SHP77 treated with DMSO at 0.1 percent for 48 hours (cell line): ENCODE data around the gene MAPK14.

ENCODE experiments used
- DNase-seq: peaks from one replicate; lab custom pipeline; 2025; lab: John Stamatoyannopoulos, UW

MAPK14 gene

DNA sequence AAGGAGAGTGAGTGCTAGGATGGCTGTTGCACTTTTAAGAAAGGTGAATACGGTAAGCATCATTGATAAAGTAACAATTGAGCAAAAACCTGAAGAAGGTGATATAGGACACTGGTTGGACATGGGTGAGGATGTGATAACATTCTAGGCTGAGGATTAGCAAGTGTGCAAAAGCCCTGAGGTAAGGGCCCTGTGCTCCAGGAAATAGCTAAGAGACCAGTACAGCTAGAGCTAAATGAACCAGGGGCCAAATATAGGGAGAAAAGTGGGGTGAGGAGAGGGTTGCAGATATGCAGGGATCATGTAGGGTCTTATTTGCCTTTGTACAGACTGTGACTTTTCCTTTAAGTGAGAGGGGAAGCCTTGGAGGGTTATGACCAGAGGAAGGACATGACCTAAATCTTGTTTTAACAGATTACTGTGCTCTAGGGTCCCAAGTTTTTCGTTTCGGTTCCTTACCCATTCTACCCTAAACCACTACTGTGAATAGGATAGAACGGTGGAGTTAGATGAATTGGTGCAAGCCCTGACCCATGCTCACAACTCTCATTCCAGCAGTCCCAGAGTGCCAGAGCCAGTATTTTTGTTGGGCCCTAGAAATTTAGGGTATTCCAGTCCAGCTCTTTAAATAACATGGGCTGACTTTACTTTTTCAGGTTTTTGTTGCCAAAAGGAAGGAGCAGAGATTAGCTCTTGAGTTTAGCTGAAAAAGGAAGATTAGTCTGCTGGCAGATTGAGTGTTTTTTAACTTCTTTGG lies 10.7 kb downstream of the MAPK14 start:
- no peak for DNase-seq

DNA sequence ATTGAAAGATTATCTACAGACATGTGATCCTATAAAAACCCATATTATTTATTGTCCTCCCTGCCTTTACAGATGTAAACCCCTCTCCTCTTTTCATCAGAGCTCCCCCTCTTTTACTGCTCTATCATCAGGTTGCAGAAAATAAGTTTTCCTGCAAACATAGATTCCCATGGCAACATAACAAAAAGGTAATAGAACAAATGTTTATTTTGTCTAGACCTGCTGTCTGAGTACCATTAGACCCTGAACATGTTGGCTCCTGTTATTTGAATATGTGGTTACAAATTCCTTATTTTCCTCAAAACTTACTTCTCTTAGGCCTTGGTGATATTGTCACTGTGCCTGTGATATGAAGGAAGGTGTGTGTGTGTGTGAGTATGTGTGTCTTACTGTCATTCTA lies 11.5 kb downstream of the MAPK14 start:
- DNase-seq, result no peak

DNA sequence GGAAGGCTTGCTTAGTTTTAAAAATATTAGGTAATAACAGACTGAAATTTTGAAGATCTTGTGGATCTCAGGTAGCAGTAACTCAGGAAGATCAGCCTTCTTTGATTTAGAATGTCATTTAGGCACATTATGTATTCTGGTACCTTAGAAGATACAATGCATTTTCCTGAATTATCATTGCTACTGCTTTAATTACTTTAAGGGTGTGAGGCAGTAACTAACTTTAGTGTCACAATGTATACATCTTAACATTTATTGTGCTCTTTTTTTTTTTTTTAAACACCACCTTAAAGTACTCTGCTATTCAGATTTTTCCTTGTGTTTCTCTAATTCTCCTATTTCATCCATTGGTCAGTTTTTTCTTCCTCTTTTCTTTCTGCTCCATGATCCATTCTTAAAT lies 13.3 kb downstream of the MAPK14 start:
- no peak for DNase-seq

DNA sequence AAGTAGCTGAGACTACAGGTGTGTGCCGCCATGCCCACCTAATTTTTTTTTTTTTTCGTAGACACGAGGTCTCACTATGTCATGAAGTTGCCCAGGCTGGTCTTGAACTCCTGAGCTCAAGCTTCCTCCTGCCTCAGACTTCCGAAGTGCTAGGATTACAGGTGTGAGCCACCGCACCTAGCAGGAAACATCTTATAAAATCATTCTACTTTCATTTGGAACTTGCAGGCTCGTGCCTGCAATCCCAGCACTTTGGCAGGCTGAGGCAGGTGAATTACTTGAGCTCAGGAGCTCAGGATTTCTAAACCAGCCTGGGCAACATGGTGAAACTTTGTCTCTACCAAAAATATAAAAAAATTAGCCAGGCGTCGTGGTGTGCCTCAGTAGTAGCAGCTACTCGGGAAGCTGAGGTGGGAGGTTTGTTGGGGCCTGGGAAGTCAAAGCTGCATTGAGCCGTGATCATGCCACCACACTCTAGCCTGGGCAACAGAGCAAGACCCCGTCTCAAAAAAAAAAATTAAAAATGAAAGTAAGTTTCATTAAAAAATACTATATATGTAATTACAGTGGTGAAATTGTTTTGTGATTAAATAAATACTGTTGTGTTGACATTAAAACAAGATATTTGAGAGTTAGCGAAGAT lies 15.1 kb downstream of the MAPK14 start:
- DNase-seq, result no peak

DNA sequence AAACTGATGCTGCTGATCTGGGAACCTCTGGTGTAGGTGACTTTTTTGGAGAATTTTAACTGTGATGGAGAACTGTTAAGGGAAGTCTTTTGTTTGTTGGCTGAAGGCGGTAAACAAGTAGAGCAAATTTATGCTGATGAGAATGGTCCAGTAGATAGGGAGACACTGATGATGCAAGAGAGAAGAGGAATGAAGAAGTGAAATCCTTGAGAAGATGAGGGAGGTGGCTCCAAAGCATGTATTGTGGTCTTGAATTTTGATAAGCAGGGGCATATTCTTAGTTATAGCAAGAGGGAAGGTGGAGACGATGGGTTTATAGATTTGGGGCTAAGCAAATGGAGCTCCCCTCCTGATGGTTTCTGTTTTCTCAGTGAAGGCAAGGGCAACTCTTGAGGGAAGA lies 22.0 kb downstream of the MAPK14 start:
- no peak for DNase-seq

DNA sequence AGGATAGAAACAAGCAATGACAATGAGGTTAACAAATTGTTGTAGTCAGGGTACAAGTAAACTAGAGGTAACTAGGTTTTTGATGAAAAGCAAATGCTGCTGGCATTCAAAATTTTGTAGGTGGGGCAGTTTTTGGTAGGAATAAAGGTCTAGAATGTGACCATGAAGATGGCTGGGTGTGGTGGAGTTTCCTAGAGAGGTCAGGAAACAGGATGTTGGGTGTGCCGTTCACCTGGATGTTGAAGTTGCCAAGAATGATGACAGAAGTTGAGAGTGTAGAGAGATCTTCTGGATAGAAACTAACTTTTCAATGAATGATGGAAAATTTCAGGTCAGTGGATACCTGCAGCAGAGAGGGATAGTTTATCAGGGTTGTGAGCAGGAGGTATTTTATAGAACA lies 22.7 kb downstream of the MAPK14 start:
- no peak for DNase-seq

DNA sequence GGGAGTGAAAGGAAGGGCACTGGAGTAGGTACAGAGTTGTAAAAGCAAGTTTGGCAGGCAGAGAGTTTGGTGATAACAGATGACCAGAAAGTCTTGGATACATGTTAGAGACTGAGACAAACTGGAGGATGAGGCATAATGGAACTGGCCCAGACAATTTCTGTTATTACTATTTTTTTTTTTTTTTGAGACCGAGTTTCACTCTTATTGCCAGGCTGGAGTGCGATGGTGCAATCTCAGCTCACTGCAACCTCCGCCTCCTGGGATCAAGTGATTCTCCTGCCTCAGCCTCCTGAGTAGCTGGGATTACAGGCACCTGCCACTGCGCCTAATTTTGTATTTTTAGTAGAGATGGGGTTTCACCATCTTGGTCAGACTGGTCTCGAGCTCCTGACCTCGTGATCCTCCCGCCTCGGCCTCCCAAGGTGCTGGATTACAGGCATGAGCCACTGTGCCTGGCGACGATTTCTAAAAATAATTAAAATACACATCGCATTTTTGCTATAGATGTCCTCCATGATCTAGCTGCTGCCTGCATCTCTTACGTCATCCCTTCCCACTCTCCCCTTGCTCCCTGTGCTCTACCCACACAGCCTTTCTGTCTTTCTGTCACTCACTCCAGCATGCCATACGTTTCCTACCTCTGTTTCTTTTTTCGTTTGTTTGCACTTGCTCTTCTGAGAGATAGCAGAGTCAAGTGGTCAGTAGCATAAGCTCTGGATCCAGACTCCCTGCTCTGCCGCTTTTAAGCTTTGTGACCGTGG lies 23.5 kb downstream of the MAPK14 start:
- DNase-seq, result no peak

DNA sequence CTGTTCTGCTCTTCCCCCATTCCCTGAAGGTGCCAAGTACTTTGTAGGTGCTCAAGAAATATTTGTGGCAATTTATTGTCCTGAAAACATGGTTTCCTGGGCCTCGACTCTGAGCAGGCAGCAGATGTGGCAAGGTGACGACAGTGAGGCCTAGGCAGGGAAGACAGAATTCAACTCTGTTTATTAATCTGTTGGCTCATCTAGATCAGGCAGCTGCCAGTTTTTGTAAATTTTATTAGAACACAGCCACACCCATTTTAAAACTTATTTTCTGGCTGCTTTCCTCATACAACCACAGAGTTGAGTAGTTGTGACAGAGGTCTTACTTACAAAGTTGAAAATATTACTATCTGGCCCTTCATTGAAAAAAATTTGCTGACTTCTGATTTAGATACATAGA lies 24.5 kb downstream of the MAPK14 start:
- no peak for DNase-seq

DNA sequence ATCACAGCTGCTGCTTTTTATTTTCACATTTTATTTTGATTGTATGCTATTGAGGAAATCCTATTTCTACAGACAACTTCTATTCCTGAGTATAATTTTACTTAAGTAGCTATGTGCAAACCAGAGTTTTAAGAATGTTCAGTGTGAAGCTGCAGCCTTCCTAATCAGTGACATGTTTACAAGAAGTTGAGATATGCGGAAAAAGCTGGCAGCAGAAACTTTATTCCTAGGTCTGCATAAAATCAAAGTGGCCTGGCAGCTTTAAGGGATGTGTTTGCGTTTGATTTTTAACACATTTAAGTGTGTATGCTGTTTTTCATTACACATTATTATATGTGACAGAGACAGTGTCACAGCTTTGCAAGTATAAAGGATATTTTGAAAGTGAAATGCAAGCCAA lies 26.3 kb downstream of the MAPK14 start:
- DNase-seq, result no peak

DNA sequence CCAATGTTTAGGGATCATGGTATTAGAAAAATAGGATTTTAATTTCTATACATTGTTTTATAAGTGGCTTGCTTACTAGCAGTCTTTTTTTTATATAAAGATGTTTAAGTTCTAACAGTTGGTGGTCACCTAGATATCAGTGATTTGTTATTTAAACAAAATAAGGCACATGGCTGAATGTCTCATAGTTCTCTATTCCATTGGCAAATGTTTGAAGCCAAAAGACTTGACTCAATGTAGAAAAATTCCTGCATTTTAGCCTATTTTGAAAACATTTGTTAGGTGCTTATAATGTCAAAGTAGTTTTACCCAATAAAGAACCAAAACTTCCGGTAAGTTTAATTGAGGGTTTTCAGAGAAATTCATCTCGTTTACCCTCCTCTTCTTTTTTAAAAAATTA lies 26.8 kb downstream of the MAPK14 start:
- no peak for DNase-seq

DNA sequence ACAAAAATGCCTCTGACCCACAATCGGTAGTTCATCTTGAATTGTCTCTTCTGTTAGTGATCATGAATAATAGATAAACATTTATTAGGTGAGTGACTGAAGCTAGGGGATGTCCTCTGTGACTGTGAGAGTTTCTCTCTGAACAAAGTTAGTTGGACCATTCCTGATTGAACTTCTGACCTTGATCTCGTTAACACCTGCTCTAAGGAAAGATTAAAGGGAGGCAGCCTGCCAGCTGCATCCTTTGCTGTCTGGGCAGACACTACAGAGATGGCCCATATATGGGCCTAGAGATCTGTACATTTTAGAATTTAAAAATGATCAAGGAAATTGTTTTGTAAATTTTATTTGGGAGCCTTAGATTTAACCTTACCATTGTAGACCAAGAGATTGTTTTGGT lies 27.3 kb downstream of the MAPK14 start:
- no peak for DNase-seq

DNA sequence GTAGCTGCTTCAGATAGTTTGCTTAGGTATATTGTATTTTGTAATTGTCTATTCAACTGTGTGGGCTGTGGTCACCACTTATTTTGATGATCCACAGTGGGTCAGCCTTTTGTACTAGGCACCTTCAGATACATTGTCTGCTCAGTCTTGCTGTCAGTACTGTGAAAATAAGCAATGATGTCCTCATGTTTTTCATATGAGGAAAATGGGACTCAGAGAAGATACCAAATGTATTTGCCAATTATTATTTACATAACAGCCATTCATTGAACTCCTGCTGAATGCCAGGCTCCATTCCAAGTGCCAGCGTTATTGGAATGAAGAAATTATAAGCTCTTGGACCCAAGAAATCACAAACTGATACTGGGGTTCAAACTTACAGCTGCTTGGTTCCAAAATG lies 28.6 kb downstream of the MAPK14 start:
- DNase-seq, result no peak

DNA sequence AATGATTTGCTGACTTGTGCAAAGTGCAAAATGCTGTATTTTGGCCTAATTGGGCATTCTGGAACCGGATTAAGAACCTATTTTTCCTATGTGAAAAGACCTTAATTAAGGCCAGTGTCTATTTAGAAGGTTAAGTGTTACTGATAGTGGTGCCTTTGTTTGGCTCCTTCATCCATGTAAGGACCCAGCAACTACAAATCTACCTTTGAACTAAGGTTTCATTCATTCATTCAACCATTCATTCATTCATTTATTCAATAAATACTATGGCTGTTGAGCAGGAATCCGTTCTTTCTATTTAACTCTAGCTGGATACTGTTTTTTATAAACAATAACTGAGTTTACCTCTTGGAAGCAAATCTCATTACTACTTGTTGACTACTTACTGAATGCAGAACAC lies 33.6 kb downstream of the MAPK14 start:
- DNase-seq, result no peak

DNA sequence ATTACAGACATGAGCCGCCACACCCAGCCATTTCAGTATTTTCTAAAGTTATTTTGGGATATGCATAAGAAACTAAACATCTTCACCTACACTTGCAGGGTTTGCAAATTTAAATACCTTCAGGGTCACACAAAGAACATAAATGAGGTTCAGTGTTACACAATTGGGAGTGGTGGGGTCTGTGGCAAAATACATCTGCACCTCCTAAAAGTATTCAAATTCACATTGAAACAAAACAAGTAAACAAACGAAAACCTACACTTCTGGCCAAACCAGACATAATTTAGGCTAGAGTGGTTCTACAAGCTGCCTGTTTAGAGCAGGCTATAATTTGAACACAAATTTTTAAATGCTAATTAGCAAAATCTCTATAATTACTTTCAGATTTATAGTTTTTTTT lies 34.6 kb downstream of the MAPK14 start:
- no peak for DNase-seq

DNA sequence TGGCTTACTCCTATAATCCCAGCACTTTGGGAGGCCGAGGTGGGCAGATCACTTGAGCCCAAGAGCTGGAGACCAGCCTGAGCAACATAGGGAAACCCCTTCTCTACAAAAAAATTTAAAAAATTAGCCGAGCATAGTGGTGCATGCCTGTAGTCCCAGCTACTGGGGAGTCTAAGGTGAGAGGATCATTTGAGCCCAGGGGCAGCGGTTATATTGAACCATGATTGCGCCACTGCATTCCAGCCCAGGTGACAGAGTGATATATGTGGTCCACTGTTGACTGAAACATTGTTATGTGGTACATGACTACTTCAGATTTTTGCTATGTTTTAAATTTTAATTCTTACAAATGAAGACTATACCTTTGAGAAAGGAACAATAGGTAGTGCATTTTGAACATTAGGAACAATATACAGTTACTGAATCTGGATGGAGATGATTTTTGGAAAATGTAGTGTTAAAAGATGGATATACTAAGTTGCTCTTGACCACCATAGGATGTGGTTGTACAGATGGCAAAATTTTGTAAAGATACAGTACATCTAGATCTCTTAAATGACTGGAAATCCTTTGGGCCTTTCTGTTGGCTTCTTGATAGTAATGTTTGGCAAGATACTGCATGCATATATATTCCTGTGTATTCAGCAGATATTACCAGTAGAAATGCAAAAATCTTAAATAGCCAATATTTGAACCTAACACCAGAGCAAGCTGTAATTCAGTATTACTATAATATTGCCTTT lies 35.9 kb downstream of the MAPK14 start:
- no peak for DNase-seq

DNA sequence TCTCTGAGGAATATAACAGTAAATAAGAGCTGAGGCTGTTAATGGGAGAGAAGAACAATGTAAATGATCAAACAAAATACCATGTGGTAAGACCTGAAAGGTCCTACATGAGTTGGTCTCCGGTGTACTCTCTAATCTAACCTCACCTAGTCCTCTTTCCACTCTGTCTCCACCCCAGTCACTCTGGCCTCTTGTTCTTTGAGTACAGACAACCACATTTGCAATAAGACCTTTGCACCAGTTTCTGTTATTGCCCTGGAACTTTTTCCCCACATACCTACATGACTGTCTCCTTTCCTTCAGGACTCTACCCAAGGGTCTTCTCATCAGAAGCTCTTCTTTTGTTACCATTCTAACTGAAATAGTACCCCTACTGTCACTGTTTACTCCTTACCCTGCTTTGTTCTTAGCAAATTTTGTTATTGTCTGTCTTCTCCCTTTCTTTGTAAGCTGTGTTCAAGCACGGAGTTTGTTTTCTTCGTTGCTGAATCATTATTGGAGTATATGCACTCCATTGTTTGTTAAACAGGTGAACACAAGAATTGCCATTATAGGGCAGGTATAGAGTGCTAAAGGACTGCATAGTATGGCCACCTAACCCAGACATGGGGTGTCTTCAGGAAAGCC lies 37.3 kb downstream of the MAPK14 start:
- DNase-seq, result no peak

DNA sequence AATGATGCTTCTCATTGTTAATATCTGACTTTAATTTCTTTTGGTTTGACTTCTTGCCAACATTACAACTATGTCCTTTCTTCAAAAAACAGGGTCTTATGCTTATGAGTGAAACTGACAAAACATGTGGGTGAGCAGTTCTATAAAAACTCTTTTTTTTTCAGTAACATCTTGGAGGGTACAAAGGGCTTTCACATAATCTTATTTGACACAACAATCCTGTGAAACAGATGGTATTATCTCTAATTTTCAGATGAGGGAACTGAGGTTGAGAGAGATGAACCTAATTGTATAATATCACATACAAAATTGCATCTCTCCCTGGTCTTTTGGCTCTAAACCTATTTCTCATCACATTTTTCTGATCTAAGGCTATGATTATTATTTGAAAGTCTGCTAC lies 38.3 kb downstream of the MAPK14 start:
- DNase-seq, result no peak

DNA sequence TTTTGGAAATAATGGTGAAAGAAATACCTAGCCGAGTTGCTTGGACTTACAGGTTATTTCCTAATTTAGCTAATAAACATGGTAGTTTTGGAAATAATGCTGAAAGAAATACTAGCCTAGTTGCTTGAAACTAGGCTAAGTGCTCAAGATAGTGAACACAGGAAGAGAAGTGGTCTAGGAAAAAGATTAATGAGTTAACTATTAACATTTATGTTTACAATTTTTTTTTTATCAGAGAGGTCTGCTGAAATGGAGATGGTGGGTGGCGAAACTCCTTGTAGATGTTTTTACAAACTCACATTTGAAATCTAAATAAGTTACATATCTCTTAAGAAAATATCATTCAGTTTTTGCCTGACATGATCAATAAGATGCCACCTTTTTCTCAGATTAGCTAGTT lies 39.2 kb downstream of the MAPK14 start:
- DNase-seq, result no peak

DNA sequence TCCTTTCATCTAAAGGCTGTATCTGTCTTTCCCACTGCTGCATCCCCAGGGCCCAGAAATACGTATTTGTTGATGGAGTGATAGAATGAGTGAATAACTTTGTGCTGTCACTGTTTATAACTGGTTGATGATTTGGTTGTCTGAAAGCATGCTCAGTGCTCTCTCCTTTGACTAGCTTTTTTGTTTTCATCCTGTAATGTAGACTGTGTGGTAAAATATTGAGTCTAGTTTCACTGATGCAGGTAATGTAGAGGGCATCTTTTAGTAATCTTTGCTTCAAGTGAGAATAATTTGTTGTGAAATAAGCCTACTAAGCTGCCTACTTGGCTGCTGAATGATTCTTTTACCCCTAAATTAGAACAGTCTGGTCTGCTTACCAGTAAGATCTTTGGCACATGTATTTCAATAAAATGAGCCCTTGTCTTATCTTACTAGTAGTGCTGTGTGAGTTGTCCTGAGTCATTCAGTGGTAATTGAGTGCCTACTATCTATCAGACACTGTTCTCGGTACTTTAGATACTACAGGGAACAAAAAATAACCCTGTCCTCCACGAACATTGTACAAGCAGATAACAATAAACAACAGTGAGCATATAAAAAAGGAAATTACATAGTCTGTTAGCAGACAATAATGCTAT lies 39.9 kb downstream of the MAPK14 start:
- no peak for DNase-seq

DNA sequence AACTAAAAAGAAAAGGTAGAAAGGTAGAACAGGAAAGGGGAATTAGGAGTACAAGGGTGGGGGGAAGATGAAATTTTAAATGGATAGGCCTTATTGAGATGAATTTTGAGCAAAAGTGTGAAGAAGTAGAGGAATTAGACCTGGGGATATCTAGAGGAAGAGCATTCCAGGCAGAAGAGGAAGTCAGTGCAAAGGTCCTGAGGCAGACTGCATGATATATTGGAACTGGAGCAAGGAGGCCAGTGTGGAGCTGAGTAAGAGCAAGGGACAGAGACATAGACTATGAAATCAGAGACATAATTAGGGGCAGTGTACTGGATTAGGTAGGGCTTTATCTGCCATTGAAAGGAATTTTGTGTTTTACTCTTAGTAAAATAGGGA lies 40.4 kb downstream of the MAPK14 start:
- no peak for DNase-seq

DNA sequence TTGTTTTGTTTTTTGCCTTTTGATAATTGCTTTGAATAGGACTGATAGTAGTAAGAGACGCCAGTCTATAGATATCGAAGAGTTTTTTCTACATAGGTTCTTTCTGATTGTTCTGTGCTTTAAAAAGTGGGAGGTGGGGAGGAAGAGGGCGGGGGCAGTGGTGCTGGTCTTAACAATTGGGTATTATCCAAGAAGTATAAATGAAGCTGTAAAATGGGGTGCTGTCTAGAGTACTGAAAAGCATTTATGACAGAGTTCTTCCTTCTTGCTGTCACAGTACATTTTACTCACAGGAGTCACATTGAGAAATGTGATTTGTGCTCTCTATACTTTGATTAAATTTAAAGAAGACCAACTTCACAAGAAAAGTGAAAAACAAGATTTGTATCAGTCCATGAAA lies 41.0 kb downstream of the MAPK14 start:
- no peak for DNase-seq

DNA sequence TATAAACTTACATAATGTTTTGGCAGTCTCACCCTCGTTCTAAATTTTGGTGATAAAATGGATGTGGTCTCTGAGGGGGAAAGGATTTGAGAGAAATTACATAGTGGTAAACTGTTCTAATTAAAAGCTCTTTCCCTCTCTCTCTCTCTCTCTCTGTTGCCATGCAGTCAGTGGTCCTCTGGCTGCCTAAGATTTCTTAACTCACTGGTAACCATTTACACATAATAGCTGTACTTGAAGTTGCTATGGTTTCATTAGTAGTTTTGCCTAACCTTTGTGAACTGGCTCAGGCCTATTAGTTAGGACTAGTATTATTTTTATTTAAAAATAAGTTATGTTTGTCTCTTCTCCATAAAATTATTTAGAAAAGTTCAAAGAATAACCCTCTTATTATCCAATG lies 42.0 kb downstream of the MAPK14 start:
- DNase-seq, result no peak
